Measurements from ENCODE around the gene C1QB.

DNA sequence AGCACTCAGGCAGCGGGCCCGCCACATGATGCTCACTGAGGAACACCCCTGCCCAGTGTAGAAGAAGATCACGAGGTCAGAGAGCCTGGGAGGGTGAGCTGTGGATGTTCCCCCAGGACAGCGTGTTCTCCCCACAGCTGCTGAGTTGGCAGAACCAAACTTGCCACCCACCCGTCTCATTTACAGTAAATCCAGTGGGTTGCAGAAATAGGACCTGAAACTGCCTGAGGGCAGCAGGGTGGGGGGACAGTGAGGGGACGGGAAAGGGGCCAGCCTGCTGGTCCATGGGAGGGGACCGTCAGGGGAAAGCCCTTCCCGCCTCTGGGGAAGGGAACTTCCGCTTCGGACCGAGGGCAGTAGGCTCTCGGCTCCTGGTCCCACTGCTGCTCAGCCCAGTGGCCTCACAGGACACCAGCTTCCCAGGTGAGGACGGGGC, at the start of gene C1QB:
- TF ChIP-seq, protein P1, sequence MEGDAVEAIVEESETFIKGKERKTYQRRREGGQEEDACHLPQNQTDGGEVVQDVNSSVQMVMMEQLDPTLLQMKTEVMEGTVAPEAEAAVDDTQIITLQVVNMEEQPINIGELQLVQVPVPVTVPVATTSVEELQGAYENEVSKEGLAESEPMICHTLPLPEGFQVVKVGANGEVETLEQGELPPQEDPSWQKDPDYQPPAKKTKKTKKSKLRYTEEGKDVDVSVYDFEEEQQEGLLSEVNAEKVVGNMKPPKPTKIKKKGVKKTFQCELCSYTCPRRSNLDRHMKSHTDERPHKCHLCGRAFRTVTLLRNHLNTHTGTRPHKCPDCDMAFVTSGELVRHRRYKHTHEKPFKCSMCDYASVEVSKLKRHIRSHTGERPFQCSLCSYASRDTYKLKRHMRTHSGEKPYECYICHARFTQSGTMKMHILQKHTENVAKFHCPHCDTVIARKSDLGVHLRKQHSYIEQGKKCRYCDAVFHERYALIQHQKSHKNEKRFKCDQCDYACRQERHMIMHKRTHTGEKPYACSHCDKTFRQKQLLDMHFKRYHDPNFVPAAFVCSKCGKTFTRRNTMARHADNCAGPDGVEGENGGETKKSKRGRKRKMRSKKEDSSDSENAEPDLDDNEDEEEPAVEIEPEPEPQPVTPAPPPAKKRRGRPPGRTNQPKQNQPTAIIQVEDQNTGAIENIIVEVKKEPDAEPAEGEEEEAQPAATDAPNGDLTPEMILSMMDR (conservative IDR thresholded peaks at IDR 0.05): no peak
- no peak for TF ChIP-seq EZH2 (IDR thresholded peaks at IDR 0.05; ENCODE audit: low read depth)
